Superior temporal gyrus (tissue), 1 donor: Measurements from ENCODE around the gene NUMBL.
"Not testable (repeated sequence)": the region's sequence is repeated elsewhere in the genome, so short reads cannot be mapped to it uniquely, and the experiment has no call there.

ENCODE experiments used
- DNase-seq: peaks from one replicate; pipeline ENCODE4 v3.0.0-alpha.2; 2016; ENCODE audit errors: extremely low spot score

NUMBL gene

GRCh38 chr19:40629346-40629745 is 61.1 kb downstream of the NUMBL start:
- DNase-seq: no peak

- no peak for DNase-seq
Observed at GRCh38 chr19:40627486-40628279, 62.8 kb downstream of the NUMBL start.

- no peak for DNase-seq
Observed at GRCh38 chr19:40626918-40627317, 63.5 kb downstream of the NUMBL start.

- DNase-seq: no peak
Observed at GRCh38 chr19:40625406-40626120, 64.9 kb downstream of the NUMBL start.

DNA sequence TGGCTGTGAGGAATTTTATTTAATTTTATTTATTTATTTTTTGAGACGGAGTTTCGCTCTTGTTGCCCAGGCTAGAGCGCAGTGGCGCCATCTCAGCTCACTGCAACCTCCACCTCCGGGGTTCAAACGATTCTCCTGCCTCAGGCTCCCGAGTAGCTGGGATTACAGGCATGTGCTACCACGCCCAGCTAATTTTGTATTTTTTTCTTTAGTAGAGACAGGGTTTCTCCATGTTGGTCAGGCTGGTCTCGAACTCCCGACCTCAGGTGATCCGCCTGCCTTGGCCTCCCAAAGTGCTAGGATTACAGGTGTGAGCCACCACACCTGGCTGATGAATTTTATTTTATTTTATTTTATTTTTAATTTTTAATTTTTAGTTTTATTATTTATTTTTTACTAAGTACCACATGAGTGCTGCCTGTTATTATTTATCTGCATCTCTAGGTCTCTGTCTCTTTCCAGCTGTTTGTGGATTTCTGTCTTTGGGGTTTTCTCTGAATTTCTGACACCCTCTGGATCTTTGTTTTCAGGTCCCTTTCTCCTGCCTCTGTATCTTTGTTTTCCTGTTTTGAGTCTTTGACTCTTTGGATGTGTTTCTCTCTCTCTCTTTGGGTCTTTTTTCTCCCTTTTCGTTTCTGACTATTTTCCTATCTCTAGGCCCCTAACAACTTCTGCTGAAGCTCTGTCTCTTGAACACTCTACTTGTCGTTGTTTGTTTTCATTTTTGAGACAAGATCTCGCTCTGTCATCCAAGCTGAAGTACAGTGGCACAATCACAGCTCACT is 65.9 kb downstream of the NUMBL start:
- DNase-seq: not testable (repeated sequence)

- DNase-seq: no peak
Observed at GRCh38 chr19:40623403-40624251, 66.8 kb downstream of the NUMBL start.

- DNase-seq: no peak
Observed at GRCh38 chr19:40622773-40623075, 67.7 kb downstream of the NUMBL start.

GRCh38 chr19:40621966-40622772 is 68.3 kb downstream of the NUMBL start:
- no peak for DNase-seq

- DNase-seq: no peak
Observed at GRCh38 chr19:40621283-40621682, 69.2 kb downstream of the NUMBL start.

- no peak for DNase-seq
Observed at GRCh38 chr19:40620161-40620485, 70.3 kb downstream of the NUMBL start.

DNA sequence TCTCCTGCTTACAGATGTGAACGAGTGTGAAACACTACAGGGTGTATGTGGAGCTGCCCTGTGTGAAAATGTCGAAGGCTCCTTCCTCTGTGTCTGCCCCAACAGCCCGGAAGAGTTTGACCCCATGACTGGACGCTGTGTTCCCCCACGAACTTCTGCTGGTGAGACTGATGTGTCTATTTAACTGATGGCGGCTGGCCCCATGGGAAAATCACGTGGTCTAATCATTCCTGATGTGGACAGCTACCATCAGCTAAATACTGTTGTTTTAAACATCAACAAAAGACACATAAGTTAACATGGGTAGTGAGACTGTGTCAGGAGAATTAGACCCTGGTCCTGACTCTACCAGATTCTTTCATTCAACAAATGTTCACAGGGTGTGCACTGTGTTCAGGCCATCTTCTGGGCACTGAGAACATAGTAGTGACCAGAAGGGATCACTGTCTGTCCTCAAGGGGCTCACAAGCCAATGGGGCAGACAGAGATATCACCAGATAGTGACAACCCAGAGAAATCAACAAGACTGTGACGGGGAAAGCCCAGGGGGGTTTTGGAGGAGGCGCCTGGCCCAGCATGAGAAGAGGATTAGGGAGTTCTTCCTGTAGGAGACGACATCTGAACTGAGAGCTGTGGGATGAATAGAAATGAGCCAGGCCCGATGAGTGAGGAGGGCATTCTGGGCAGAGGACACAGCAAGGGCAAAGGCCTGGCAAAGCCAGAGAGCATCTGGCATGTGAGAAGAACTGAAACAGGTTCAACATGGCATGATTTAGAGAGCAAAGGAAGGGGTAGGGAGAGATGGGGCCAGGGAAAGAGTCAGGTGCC is 70.9 kb downstream of the NUMBL start:
- no peak for DNase-seq

GRCh38 chr19:40617961-40618360 is 72.5 kb downstream of the NUMBL start:
- DNase-seq: no peak

DNA sequence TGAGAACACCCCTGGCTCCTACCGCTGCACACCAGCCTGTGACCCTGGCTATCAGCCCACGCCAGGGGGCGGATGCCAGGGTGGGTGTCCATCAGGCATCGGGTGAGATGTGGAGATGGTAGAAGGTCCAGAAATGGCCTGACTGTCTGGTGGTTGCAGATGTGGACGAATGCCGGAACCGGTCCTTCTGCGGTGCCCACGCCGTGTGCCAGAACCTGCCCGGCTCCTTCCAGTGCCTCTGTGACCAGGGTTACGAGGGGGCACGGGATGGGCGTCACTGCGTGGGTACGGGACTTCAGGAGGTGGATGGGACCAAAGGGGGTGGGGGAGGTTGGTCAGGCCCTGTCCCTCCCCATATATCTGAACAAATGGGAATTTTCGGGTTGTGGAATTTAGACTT is 73.5 kb downstream of the NUMBL start:
- DNase-seq: no peak

DNA sequence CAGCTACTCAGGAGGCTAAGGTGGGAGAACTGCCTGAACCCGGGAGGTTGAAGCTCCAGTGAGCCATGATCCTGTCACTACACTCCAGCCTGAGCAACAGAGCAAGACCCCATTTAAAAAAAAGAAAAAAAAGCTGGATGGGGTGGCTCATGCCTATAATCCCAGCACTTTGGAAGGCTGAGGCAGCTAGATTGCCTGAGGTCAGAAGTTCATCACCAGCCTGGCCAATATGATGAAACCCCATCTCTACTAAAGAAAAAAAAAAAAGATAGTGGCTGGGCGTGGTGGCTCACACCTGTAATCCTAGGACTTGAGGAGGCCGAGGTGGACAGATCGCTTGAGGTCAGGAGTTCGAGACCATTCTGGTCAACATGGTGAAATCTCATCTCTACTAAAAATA is 74.3 kb downstream of the NUMBL start:
- no peak for DNase-seq
